HG03025 (cell line): ENCODE data around the gene EHD1.

Source experiments
- ATAC-seq: cut with Tn5 transposase; IDR thresholded peaks from one replicate; pipeline ENCODE4 v1.9.1; 2021; ENCODE audit warnings: mild to moderate bottlenecking, moderate library complexity; ENCODE audit not compliant: unreplicated experiment, low FRiP score

The EHD1 gene

GRCh38 chr11:64802370-64803157, 75.9 kb downstream of the EHD1 start:
- no peak for ATAC-seq
